Measurements from ENCODE around the gene CARD9. TPM values are rescaled to one million over a fixed set of nuclear protein-coding genes. Genes with fewer than 3 reads are reported as not detected.
"Not testable (repeated sequence)": the region's sequence is repeated elsewhere in the genome, so short reads cannot be mapped to it uniquely, and the experiment has no call there.

The CARD9 gene
- total RNA-seq, 1 donor from 2014 or later = under 0.01 TPM

GRCh38 chr9:136324501-136325300 lies 48.8 kb downstream of the CARD9 start:
- no peak for DNase-seq (ENCODE audit: low read depth in 2 of 2)

- no peak for DNase-seq (ENCODE audit: low read depth in 2 of 2)
These were observed 50.1 kb downstream of the CARD9 start for GRCh38 chr9:136323371-136323789.

GRCh38 chr9:136322756-136323330 lies 50.6 kb downstream of the CARD9 start:
- no peak for DNase-seq (ENCODE audit: low read depth in 2 of 2)

- DNase-seq (ENCODE audit: low read depth in 2 of 2) = no peak
These were observed 51.9 kb downstream of the CARD9 start for GRCh38 chr9:136321561-136321960.

GRCh38 chr9:136320972-136321371 lies 52.5 kb downstream of the CARD9 start:
- DNase-seq (ENCODE audit: low read depth in 2 of 2) = not testable (repeated sequence)

GRCh38 chr9:136319955-136320354 lies 53.5 kb downstream of the CARD9 start:
- DNase-seq (ENCODE audit: low read depth in 2 of 2) = not testable (repeated sequence)

- not testable (repeated sequence) for DNase-seq (ENCODE audit: low read depth in 2 of 2)
These were observed 54.2 kb downstream of the CARD9 start for GRCh38 chr9:136319244-136319643.

GRCh38 chr9:136318776-136319241 lies 54.7 kb downstream of the CARD9 start:
- DNase-seq (ENCODE audit: low read depth in 2 of 2) = no peak

GRCh38 chr9:136318111-136318775 lies 55.2 kb downstream of the CARD9 start:
- DNase-seq (ENCODE audit: low read depth in 2 of 2) = no peak

GRCh38 chr9:136317695-136318094 lies 55.8 kb downstream of the CARD9 start:
- no peak for DNase-seq (ENCODE audit: low read depth in 2 of 2)

GRCh38 chr9:136316896-136317676 lies 56.4 kb downstream of the CARD9 start:
- no peak for DNase-seq (ENCODE audit: low read depth in 2 of 2)

GRCh38 chr9:136316271-136316751 lies 57.2 kb downstream of the CARD9 start:
- DNase-seq (ENCODE audit: low read depth in 2 of 2) = no peak

- no peak for DNase-seq (ENCODE audit: low read depth in 2 of 2)
These were observed 58.5 kb downstream of the CARD9 start for GRCh38 chr9:136314944-136315343.

GRCh38 chr9:136314056-136314416 lies 59.4 kb downstream of the CARD9 start:
- no peak for DNase-seq (ENCODE audit: low read depth in 2 of 2)

Other genes with a start within 250 kb of the CARD9 start
- not detected in 2 replicates for gene LHX3, start 168.5 kb downstream of the CARD9 start, total RNA-seq
- 5.0 and 6.3 TPM in 2 replicates for gene QSOX2, start 127.9 kb downstream of the CARD9 start, total RNA-seq
- gene CCDC187, start 69.6 kb downstream of the CARD9 start, total RNA-seq = not detected in 2 replicates
- 14.8 and 30.2 TPM in 2 replicates for gene GPSM1, start 46.1 kb downstream of the CARD9 start, total RNA-seq
- gene DNLZ, start 9.9 kb downstream of the CARD9 start, total RNA-seq = 14.6 and 14.9 TPM in 2 replicates
- 3.0 and 3.7 TPM in 2 replicates for gene SNAPC4, start 26.5 kb upstream of the CARD9 start, total RNA-seq
- 14.2 and 22.0 TPM in 2 replicates for gene ENTR1, start 36.9 kb upstream of the CARD9 start, total RNA-seq
- gene PMPCA, start 37.0 kb upstream of the CARD9 start, total RNA-seq = 30.3 and 30.4 TPM in 2 replicates
- 3.3 and 4.0 TPM in 2 replicates for gene INPP5E, start 66.2 kb upstream of the CARD9 start, total RNA-seq
- gene SEC16A, start 109.4 kb upstream of the CARD9 start, total RNA-seq = 12.4 and 14.3 TPM in 2 replicates
- 75.2 and 76.9 TPM in 2 replicates for gene NOTCH1, start 172.4 kb upstream of the CARD9 start, total RNA-seq